ENCODE results near the gene MIB1. TPM values are rescaled to one million over a fixed set of nuclear protein-coding genes. Genes with fewer than 3 reads are reported as not detected.

Gene MIB1
- total and polyA plus RNA-seq, 9 of the 15 experiments (the other 6 are each of a cell fraction or from before 2014, with no cell fraction given): 7.2 to 43.8 (median 23.2) TPM

GRCh38 chr18:21704603-21705364 is 35.8 kb upstream of the MIB1 start, which contains the start of gene ABHD3 (continued):
- no peak for TF ChIP-seq CUX1 (CRISPR knock-in tag; IDR thresholded peaks at IDR 0.05)
- no peak for TF ChIP-seq JUND (IDR thresholded peaks at IDR 0.05; ENCODE audit: borderline replicate concordance, low read depth, low read length)
- TF ChIP-seq JUND (tag; IDR thresholded peaks at IDR 0.05; ENCODE audit: borderline replicate concordance, low read depth, low read length): no peak; the same call in 2 of the 3 replicates
- TF ChIP-seq CSDE1 (IDR thresholded peaks at IDR 0.05): no peak
- TF ChIP-seq ATF4 (CRISPR knock-in tag; IDR thresholded peaks at IDR 0.05): no peak
- no peak for TF ChIP-seq ARID2 (IDR thresholded peaks at IDR 0.05)
- no peak; the same call in 1 of the 2 replicates for TF ChIP-seq AFF4 (CRISPR knock-in tag; IDR thresholded peaks at IDR 0.05)
- TF ChIP-seq BCL6 (CRISPR knock-in tag; IDR thresholded peaks at IDR 0.05): no peak
- no peak for TF ChIP-seq MXD1 (CRISPR knock-in tag; IDR thresholded peaks at IDR 0.05; ENCODE audit: borderline replicate concordance, poor library complexity, severe bottlenecking)
- no peak for TF ChIP-seq ZNF217 (CRISPR knock-in tag; IDR thresholded peaks at IDR 0.05)
- TF ChIP-seq EWSR1 (IDR thresholded peaks at IDR 0.05; ENCODE audit: borderline replicate concordance, low read depth, partially characterized antibody): no peak
- no peak for TF ChIP-seq THAP7 (CRISPR knock-in tag; IDR thresholded peaks at IDR 0.05)
- TF ChIP-seq SMARCC2 (IDR thresholded peaks at IDR 0.05; ENCODE audit: low read depth): no peak
- peak; percentile 34 for TF ChIP-seq L3MBTL2 (IDR thresholded peaks at IDR 0.05)
- TF ChIP-seq PHF20 (IDR thresholded peaks at IDR 0.05; ENCODE audit: partially characterized antibody): no peak
- TF ChIP-seq ZBTB17 (CRISPR knock-in tag; IDR thresholded peaks at IDR 0.05): no peak
- peak; percentile 34; the same call in 1 of the 2 replicates for TF ChIP-seq EP300 (IDR thresholded peaks at IDR 0.05; ENCODE audit: low read length)
